Left lung (tissue), 10 donors: ENCODE measurements around the gene RNF213. TPM values are rescaled to one million over a fixed set of nuclear protein-coding genes. Genes with fewer than 3 reads are reported as not detected.
A peak's percentile ranks its signal among the peaks of the same experiment; 100 is the strongest.

Experiments
- ATAC-seq: fragments of 200-7000 bp; cut with Tn5 transposase; one replicate; pipeline ENCODE4 v1.9.1; 2020; ENCODE audit warnings: moderate library complexity
- DNase-seq, 4 donors: peaks; one replicate each; pipeline ENCODE4 v3.0.0-alpha.2; 2013 to 2020
- H3K27ac ChIP-seq, 2 donors: fragments of 200-600 bp; sonication (generic) in 1 of 2; one replicate each; pipeline versions ENCODE4 v1.5.0 to v1.8.0; 2020 to 2021
- H3K27me3 ChIP-seq, 2 donors: fragments of 200-600 bp; sonication (generic) in 1 of 2; one replicate each; pipeline versions ENCODE4 v1.5.0 to v1.8.0; 2020 to 2021
- H3K36me3 ChIP-seq, 2 donors: fragments of 200-600 bp; sonication (generic) in 1 of 2; one replicate each; pipeline versions ENCODE4 v1.5.0 to v1.8.0; 2020 to 2021
- H3K4me1 ChIP-seq, 2 donors: fragments of 200-600 bp; one replicate each; pipeline ENCODE4 v1.8.0; 2021
- H3K4me3 ChIP-seq, 2 donors: fragments of 200-600 bp; sonication (generic) in 1 of 2; one replicate each; pipeline versions ENCODE4 v1.5.0 to v1.8.0; 2020 to 2021; ENCODE audit warnings: mild to moderate bottlenecking in 1 of 2
- H3K9me3 ChIP-seq, 2 donors: fragments of 200-600 bp; sonication (generic) in 1 of 2; one replicate each; pipeline versions ENCODE4 v1.5.0 to v1.8.0; 2020 to 2021
- intact Hi-C, 2 donors: fragments of 100-400 bp; cut with DNase I; formaldehyde crosslinking; loops; one replicate each; pipeline versions ENCODE4 v1.11.2 to v1.14.2; 2022
- polyA plus RNA-seq, 6 donors: library from polyadenylated mRNA; unstranded; fragments of 120-200 nt; gene quantifications; one replicate each; pipeline ENCODE4 v1.2.1, GENCODE V29; 2013; ENCODE audit not compliant: insufficient read length in 6 of 6
- total RNA-seq, 2 donors: library from RNA; stranded (reverse); fragmentation: NEBNext Ultra II Directional; extraction: Animal tissue kit (Norgen Biotek cat#: 25700); gene quantifications; one replicate each; pipeline ENCODE4 v1.2.1, GENCODE V29; 2021
- TF ChIP-seq, protein P1 (sequence below), 2 donors: fragments of 200-600 bp; sonication (generic) in 1 of 2; IDR thresholded peaks; one replicate each; pipeline versions ENCODE4 v1.5.0 to v1.8.0; 2021; ENCODE audit warnings: antibody characterized with exemption in 2 of 2
- donor health status: DM: no; HTN: yes; CAD: no.
- donor health status: DM: no; HTN: no; CAD: no.

Gene RNF213
- total and polyA plus RNA-seq, 8 donors = 89.0 to 264 (median 103) TPM

DNA sequence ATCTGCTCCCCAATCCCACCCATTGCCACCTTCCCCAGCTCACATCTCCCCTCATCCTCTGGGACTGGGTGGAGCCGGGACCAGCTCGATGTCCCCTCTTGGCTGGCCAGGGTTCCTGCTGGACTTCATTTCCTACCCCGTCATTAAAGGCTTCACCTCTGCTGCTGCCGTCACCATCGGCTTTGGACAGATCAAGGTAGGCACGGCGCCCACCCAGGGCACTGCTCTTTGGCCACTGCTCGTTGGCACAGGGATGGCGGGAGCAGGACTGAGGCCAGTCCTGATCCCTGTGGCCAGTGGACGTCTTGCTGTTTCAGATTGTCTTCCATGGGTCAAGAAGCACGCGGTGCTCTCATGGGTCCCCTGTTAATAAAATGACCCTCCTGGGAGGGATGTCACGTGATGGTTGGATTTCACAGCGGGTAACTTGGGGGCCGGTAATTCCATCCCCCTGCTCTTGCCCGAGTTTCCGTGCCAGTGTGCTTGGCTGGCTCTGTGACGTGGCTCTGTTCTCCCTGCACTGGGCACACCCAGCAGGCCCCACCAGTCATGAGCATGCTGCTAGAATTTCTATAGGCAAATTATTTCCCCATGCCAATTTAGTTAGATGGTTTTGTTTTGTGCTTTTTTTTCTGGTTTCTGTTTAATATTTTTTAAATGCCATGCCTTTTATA is 37.4 kb upstream of the RNF213 start:
- no peak for ATAC-seq
- peaks cover 0 to 19% of the 10 kb centered on the region in 2 donors for H3K27me3 ChIP-seq
- H3K9me3 ChIP-seq = no peaks in the 10 kb centered on the region
- H3K4me3 ChIP-seq = no peak overlapping the region
- DNase-seq = peak in 1 of 4 donors; percentile 49
- intact Hi-C loops = no loop called here
- H3K36me3 ChIP-seq = peaks cover 0 to 9% of the 10 kb centered on the region in 2 donors
- TF ChIP-seq, protein P1, sequence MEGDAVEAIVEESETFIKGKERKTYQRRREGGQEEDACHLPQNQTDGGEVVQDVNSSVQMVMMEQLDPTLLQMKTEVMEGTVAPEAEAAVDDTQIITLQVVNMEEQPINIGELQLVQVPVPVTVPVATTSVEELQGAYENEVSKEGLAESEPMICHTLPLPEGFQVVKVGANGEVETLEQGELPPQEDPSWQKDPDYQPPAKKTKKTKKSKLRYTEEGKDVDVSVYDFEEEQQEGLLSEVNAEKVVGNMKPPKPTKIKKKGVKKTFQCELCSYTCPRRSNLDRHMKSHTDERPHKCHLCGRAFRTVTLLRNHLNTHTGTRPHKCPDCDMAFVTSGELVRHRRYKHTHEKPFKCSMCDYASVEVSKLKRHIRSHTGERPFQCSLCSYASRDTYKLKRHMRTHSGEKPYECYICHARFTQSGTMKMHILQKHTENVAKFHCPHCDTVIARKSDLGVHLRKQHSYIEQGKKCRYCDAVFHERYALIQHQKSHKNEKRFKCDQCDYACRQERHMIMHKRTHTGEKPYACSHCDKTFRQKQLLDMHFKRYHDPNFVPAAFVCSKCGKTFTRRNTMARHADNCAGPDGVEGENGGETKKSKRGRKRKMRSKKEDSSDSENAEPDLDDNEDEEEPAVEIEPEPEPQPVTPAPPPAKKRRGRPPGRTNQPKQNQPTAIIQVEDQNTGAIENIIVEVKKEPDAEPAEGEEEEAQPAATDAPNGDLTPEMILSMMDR (IDR thresholded peaks at IDR 0.05) = no peak
- peaks cover 11 to 37% of the 10 kb centered on the region in 2 donors for H3K4me1 ChIP-seq
- H3K27ac ChIP-seq = no peak overlapping the region

DNA sequence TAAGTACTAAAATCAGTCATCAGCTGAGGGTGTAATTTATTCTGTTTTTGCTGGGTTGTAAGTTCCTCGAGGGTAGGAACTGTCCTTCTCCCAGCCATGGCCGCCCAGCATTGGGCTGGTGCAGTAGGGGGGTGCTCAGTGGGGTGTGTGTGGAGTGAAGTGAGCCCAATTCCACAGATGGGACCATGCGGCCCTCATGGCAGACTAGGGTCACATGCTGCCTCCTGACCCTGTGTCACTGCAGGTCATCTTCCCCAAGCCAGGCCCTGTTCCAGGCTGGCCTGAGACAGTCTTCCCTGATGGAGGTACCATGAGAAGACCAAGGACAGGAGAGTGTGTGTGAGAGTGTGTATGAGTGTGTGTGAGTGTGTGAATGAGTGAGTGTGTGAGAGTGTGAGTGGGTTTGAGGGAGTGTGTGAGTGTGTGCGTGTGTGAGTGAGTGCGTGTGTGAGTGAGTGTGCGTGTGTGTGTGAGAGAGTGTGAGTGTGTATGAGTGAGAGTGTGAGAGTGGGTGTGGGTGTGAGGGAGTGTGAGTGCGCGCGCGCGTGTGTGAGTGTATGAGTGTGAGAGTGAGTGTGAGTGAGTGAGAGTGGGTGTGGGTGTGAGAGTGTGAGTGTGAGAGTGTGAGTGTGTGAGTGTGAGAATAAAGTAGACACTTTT is 36.7 kb upstream of the RNF213 start:
- Histone ChIP-seq H3K9me3 (no peaks in the 10 kb centered on the region), H3K27ac (no peak overlapping the region), H3K36me3 (peaks cover 0 to 16% of the 10 kb centered on the region in 2 donors), H3K4me3 (no peak overlapping the region), H3K27me3 (peaks cover 0 to 19% of the 10 kb centered on the region in 2 donors), H3K4me1 (peaks cover 11 to 30% of the 10 kb centered on the region in 2 donors)
- intact Hi-C loops = no loop called here
- TF ChIP-seq, protein P1 (IDR thresholded peaks at IDR 0.05) = no peak
- ATAC-seq (no peak), DNase-seq (peak in 1 of 4 donors; percentile 42)

DNA sequence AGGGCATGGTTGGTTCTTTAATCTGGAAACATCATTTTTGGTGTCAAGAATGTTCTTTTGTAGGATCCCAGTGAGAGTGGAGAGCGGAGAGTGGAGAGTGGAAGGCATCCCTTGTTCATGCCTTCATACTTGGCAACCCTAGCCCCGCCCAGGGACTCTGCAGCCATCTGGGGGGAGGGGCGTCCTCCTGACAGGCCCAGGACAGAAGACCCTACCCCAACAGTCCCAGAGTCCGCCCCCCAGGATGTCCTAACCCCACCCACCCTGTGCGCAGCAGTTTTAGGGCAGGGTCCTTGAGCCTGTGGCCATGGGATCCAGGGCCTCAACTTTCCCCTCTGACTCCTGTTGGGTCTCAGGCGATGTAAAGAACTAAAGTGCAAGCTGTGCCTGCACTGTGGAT is 36.0 kb upstream of the RNF213 start:
- peaks cover 0 to 16% of the 10 kb centered on the region in 2 donors for H3K36me3 ChIP-seq
- H3K4me3 ChIP-seq = no peak overlapping the region
- TF ChIP-seq, protein P1 (IDR thresholded peaks at IDR 0.05) = no peak
- H3K9me3 ChIP-seq = no peaks in the 10 kb centered on the region
- DNase-seq (peak in 1 of 4 donors; percentile 39), ATAC-seq (no peak)
- peaks cover 6 to 25% of the 10 kb centered on the region in 2 donors for H3K4me1 ChIP-seq
- intact Hi-C loops = no loop called here
- H3K27ac ChIP-seq = no peak overlapping the region
- H3K27me3 ChIP-seq = peaks cover 0 to 19% of the 10 kb centered on the region in 2 donors

DNA sequence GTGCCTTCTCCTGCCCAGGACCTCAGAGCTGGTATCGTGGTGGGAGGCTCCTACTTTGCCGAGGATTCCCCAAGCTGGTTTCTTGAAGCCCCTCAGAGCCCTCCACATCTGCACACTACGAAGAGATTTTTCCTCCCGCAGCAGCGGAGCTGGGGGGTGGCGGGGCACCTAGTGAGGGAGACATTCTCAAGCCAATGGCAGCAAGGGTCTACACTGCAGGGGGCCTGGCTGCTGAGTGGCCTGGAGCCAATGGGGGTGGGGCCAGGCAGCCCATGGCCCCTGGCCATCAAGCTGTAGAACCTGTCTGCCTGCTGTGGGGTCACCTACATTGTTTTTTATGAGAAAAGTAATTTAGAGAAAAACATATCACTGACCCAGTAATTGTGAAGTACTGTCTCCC is 35.4 kb upstream of the RNF213 start:
- DNase-seq (peak in 1 of 4 donors; percentile 44), ATAC-seq (no peak)
- Histone ChIP-seq H3K36me3 (peaks cover 0 to 17% of the 10 kb centered on the region in 2 donors), H3K27me3 (peaks cover 0 to 17% of the 10 kb centered on the region in 2 donors), H3K4me3 (no peak overlapping the region), H3K27ac (no peak overlapping the region), H3K9me3 (no peaks in the 10 kb centered on the region), H3K4me1 (peaks cover 6 to 20% of the 10 kb centered on the region in 2 donors)
- intact Hi-C loops = no loop called here
- TF ChIP-seq, protein P1 (IDR thresholded peaks at IDR 0.05) = no peak

DNA sequence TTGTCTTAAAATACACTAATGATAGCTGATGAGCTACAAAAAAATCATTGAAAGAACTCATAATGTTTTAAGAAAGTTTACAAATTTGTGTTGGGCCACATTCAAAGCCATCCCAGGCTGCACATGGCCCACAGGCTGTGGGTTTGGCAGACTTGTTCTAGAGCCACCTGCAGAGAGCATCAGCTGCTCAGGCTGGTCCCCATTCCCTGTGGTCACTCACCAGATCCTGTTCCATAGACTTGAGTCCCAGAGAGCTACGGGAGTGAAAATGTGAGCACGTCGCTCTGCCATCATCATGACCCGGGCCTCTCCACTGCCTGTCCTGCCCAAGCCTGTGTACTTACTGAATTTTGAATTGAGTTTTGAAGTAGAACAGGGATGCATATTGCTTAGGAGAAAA is 33.5 kb upstream of the RNF213 start:
- Histone ChIP-seq H3K4me1 (peaks cover 0 to 5% of the 10 kb centered on the region in 2 donors), H3K9me3 (peaks cover 0 to 9% of the 10 kb centered on the region in 2 donors)

More for the DNA sequence above, 33.5 kb upstream of the RNF213 start:
- intact Hi-C loops = no loop called here
- ATAC-seq = no peak
- Histone ChIP-seq H3K4me3 (no peak overlapping the region), H3K27ac (no peak overlapping the region), H3K27me3 (no peaks in the 10 kb centered on the region), H3K36me3 (peaks cover 0 to 32% of the 10 kb centered on the region in 2 donors)
- peak in 1 of 4 donors; percentile 16 for DNase-seq
- TF ChIP-seq, protein P1 (IDR thresholded peaks at IDR 0.05) = no peak
